GM21619 (cell line): ENCODE measurements around the gene NECTIN1.

Experiments
- ATAC-seq: cut with Tn5 transposase; IDR thresholded peaks from one replicate; pipeline ENCODE4 v1.9.1; 2021; ENCODE audit not compliant: unreplicated experiment

NECTIN1 gene

DNA sequence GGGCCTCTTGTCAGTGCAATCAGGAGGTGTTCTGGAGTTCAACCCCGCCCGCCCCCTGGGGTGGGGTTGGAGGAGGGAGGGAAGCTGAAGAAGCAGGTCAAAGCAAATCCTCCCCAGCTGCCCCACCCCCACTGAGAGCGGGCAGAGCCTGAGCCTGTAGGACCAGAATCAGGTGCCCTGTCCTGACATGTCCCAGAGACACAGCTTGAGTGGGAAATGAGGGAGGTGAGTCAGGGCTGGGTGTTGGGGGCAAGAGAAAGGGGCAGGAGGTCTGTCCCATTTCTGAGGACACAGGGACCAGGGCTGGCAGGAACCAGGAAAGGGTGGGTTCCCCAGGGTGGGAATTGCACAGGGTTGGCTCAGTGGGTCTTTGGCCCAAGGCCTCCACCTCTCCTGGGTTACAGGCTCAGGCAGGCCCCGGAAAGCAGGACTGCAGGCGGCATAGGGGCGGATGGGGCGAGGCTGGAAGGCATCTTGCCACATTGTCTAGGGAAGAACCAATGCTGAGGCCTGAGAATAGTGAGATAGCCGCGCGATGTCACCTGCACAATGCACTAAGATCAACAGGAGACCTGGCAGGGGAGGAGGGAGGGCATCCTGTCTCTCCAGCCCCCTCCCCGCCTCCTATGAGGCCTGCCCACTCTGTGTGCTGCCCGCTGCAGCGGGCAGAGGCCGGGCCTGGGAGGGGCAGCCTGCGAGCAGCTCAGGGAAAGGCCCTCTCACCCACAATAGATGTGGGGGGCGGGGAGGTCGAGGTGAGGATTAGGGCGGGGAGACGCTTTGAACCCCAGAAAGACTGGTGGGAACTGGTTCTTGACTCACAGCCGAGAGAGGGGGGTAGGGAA lies 32.4 kb downstream of the NECTIN1 start:
- ATAC-seq: no peak

DNA sequence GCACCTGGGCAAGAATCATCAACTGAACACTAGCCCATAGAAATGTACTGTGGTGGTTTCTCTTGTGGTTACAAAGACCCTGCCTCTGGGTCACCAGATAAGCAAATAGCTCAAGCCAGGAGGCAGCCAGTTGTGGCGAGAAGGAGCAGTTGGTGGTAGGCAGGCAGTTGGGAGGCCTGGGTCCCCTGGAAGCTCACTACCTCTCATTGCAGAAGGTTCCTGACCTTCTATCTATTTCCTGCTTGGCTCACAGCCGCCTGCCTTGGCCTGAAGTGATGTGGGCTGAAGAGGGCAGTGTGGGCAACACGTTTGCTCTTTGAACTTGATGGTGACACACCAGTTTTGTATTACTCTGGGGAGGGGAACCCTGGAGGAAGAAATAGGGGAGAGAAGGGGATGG lies 34.7 kb downstream of the NECTIN1 start:
- ATAC-seq: no peak

DNA sequence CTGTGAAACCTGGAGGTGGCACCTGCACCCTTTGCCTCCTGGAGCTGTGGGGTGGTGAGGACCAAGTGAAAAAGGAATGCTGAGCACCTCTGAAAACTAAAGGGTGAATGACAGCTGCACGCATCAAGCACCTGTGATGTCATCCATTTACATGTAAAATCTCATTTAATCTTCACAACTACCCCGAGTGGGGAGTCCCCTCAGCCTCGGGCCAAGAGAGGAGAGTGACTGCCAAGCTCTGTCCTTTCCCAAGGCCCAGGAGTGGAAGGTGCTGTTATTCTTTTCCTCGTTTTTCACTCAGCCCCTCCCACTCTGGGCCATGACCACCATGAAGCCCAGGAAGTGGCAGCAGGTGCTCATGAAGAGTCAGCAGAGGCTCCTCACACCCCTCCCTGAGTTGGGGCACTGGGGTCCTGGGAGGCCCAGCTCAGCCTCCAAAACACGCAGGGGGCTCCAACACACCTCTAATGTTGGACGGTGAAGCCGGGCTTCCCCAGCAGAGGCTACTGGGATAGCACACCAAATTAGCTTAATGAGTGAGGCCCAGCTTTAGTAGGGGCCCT lies 35.7 kb downstream of the NECTIN1 start:
- ATAC-seq: no peak

DNA sequence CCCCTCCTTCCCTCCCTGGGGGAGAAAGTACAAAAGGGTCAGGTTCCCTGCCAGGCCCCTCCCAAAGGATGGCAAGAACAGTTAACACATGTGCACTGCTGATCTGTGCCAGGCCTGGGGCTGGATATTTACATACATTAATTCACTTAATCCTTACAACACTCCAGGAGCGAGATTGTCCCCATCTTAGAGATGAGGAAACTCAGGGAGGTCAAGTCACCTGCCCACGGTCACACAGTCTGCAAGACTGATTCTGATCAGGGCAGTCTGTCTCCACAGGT lies 36.5 kb downstream of the NECTIN1 start:
- ATAC-seq: no peak

DNA sequence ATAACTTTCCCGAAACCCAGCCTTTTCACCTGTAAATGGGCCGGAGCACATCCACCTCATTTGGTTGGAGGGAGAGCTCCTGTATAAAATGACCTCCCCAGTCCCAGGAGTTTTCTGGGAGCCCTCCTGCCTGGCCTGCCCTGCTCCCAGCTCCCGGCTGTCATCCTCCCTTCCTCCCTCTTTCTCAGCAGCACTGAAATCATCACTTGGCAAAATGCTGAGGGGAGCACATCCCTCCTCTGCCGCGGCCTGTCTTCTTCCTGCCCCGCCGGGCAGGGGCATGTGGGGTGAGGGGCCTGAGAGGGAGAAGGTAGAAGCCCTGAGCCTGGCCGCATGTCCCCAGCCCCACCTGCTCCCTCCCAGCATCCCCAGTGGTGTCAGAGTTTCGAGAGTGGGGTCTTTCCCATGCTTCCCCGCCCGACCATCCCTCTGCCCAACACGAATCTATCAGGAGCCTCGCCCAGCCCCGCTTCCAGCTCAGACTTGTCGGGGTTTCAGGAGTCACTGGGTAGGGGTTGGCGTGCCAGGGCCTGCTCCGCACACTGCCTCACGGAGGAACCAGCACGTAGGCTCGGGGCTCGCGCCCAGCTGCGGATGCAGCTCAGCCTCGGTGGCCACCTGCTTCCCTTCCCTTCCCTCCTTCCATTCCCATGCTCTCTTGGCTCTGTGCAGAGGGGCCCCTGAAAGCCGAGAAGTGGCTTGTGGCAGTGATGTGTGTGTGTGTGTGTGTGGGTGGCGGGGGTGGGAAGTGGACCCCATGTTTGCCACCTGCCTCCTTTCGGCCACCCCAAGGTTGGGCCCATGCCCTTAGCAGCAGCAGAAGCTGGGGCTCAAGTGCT lies 37.1 kb downstream of the NECTIN1 start:
- no peak for ATAC-seq

DNA sequence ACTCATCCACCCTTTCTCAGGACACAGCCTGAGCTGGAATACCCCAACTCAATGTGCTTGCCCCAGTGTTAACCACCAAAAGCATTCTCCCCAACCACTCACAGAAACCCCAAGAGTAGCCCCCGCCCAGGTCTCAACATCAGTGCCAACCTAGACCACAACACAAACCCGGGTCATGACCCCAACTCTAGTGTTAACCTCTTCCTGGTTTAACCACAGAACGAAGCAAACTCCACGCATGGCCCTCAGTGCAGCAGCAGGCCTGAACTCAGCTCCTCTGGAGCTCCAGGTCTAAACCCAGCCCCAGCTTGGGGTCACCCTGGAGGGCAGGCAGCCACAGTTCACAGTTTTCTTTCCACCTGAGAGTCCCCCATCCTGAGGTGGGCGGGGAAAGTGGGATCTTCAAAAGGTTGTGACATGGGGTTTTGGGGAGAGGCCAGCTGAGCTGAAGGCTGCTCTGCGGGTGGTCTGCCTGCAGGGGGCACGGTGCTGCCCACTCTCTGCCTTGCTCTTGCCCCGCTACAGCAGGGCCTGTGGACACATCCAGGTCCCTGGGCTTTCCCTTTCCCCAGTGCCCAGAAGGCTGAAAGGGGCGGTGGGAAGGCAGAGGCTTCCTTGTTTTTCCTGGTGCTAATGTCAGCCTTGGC lies 37.9 kb downstream of the NECTIN1 start:
- no peak for ATAC-seq

DNA sequence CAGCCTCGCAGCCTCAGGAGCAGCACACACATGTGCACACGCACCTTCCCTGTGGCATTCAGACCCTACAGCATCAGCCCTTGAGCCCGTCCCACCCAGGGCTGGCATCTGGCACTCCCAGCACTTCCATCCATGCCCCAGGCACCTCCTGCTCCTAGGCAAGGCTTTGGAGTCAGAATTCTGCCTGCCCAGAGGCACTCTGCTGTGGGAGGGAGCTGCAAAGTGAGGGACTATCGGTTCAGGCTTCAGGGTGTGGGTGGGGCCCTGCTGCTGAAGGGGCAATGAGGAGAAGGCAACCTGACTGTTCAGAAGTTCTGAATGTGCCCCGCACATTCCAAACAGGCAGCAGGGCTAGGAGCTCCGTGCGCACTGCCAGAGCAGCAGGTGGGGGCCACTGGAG lies 39.7 kb downstream of the NECTIN1 start:
- no peak for ATAC-seq

DNA sequence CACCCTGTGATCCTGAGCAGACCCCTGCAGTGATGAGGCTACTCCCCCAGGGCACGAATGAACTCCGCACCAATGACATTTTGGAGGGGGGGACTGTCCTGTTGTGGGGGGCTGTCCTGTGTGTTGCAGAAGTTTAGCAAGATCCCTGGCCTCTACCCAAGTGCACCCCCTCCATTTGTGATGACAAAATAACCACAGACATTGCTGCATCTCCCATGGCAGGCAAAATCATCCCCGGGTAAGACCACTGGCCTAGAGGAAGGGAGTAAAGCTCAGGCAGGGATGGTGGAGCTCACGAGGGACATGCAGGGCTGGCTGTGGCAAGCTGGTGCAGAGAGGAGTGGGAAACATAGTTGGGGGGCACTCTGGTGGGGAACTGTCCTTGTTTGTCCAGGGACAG lies 40.6 kb downstream of the NECTIN1 start:
- no peak for ATAC-seq

DNA sequence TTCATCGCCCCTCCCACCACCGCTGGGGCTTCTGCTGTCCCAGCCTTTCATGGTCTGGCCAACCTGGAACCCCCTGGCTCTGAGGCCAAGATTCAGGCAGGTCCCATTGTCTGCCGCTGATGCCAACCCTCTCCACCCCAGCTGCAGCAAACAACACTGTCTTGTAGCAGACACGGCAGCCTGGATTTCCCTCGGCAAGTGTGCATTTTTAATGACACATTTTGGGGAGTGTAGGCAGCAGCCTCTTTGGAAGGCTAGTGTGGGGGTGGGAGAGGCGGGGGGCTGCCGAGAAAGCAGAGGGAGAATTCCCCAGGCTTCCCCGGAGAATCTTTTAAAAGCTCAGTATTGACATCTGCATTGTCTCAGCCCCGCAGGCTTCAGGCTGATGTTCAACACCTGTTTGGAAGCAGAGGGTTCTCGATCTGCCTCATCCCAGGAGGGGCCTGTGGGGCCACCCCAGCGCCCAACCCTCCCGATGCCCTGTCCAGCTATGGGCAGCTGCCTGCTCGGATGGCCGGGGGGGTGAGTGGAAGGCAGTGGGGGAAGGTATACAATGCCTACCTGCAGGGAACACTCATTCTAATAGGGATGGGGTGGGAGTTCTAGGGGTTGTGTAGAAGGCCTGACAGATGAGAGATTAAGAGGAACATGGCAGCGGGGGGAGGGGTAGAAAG lies 41.5 kb downstream of the NECTIN1 start:
- no peak for ATAC-seq

DNA sequence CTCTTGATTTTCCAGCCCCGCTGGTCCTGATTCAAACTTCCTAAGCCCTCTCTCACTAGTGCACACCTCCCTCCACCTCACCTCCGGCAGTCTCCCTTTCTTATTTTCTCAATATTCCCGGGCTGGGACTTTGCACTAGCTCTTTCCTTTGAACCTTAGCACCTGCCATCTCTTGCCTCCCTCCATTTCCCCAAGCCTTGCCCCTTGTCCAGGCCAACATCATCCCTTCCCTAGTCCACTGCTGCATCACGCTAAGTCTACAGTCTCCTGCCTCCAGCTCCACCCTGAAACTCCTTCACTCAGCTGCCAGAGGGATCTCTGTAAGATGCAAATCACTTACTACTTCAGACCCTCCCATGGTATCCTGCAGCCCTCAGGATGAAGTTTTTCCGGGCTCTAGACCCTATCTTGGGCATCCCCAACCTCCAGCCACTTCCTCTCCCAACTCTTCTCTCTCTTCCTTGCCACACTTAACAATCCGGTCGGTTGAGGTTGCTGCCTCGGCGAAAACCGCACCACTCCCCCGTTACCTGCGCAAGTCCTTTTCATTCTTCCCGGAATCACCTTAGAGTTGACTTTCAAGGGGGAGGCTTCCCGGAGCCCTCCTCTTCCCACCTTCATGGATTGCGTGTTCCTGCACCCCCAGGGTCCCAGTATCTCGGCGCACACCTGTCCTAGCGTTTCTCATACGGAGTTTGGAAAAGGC lies 42.7 kb downstream of the NECTIN1 start:
- no peak for ATAC-seq

DNA sequence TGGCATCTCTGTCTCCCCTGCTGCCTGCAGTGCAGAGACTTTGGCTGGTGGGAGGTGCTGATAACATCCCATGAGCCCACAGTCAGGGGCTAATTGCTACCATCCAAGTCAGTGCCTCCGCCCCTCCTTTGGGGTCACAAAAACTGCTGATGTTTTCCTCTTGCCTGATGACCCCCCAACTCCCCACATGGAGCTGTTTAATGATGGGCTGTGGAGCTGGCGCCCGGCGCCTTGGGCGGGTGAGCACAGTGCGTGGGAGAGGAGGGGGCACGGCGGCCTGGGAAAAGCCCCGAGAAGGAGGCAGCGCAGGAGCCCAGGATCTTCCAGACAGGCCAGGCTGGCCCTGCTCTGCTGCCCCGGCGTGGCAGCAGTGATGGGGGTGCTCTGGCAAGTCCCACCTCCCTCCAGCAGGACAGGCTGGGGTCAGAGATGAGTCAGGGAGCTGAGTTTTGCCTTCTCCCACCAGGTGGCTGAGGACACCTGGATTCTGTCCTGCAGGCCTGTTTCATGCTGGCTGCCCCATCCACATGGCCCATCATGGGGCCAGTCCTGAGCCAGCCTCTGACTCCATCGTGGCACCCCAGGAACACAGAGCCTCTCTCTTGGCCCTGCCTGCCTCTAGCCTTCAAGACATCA lies 43.8 kb downstream of the NECTIN1 start:
- ATAC-seq: no peak

DNA sequence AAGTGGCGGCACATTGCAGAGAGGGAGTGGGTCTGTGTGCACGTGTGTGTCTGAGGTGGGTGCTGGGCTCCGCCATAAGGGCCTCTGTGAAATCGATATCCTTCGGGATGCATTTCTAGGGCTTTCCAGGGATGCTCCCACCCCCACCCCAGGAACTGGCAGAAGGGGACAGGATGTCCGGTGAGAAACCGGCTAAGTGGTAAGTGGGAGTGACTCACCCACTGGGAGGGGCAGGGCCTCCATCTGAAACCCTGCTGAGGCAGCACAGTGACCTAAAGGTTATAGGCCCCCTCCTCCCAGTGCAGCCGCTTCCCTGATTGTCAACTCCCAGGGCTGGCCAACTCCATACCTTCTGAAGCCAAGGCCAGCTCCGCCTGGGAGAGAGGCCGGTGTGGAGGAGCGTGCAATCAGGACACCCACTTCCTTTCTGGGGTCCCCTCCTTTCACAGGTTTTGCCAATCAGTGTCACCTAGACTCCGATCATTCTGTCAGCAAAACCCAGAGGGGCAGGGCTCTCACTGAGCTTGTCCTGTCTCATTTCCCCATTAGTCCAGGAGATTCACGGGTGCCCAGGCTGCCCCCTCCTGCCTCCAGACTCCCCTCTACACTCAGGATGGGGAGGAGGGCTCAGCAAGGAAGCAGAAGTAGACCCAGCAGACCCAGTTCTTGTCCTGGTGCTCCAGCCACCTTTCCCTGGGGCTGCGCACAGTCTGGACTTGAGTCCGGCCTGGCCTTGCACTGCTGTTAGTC lies 44.5 kb downstream of the NECTIN1 start:
- ATAC-seq: no peak

DNA sequence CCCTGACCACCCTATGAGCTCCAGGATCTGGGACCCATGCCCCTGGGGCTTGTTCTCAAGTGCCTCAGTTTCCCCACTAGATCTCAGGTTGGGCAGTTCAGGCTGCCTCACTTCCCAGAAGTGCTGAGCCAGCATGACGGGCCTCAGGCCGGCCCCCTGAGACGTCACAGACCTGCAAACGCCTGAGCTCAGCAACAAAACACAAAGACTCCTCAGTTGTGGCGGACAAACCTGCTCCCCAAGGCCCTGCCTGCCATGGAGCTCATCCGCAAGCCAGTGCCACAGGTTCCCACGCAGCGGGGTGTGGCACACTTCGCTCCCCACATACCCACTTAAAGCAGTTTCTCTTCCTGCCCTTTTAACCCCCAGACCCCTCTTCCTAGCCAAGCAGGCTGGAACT lies 45.2 kb downstream of the NECTIN1 start:
- no peak for ATAC-seq

DNA sequence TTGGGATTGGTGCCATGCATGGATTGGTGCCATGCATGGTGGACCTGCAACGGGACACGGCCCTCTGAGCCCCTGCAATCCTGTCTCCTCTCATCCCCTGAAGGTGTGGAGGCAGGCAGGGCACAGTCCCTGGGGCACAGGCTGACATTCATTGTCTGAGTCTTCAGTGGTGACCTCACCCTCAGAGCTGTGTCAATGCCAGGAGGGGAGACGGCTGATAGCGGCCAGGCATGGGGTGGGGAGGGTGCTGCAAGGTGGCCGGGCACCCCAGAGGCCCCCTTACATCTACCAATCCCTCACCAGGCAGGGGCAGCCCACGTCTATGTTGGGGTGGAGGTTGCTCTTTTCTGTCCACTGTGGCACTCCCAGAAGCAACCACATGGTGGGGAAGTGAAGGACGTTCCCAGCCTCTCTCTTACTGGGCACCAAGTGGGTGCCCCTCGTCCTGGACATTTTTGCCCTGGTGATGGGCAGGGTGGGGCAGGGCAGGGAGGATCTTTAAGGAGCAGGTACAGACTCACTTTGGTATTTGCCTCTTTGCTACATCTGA lies 47.6 kb downstream of the NECTIN1 start:
- ATAC-seq: no peak

DNA sequence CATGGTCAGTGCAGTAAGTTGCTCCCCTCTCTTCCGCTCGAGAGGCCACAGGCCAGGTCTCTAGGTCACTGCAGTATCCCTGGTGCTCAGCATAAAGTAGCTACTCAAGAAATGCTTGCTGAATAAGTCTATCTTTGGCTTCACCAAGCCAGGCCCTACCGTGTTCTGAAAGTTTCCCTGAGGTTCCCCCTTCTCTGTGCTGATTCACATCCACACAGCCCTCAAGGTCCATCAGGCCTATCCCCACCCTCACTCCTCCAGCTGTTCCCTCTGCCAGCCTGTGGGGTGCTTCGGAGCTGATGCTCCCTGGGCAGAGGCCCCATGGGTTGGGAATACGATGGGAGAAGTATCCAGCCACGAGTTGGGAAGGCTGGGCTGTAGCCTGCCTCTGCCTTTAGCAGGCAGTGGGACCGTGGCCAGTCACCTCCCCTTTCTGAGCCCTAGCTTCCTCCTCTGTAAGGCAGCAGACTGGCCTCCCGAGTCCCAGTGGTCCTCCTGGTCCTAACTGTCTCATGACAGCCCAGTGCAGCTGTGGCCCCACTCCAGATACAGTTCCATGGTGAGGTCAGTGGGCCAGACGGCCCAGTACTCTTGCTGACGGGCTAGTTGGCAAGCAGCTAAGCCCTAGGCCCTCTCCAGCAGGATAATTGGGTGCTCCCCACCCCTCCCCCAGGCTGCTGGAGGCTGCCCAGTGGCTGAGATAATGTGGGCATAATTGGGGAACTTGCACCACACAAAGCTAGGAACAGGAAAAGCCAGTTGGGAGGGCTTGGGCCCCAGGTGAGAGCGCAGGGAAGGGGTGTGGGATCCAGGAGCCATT lies 48.2 kb downstream of the NECTIN1 start:
- ATAC-seq: no peak

DNA sequence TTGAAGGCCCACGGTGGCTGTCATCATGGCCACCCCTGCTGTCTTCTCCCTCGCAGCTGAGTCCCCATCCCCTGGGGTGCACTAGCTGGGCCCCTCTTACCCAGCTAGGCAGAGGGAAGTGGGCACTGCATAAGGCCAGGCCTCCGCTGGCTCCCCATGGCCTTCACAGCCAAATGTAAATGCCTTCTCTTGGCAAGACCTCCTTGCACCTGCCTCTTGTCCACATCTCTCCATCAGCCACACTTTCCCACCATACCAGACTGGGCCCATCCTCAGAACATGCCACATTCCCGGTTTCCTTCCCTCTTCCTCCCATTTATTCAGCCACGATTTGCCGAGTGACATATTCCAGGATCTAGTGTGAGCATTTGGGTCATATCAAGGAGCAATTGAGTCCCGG lies 49.7 kb downstream of the NECTIN1 start:
- ATAC-seq: no peak

DNA sequence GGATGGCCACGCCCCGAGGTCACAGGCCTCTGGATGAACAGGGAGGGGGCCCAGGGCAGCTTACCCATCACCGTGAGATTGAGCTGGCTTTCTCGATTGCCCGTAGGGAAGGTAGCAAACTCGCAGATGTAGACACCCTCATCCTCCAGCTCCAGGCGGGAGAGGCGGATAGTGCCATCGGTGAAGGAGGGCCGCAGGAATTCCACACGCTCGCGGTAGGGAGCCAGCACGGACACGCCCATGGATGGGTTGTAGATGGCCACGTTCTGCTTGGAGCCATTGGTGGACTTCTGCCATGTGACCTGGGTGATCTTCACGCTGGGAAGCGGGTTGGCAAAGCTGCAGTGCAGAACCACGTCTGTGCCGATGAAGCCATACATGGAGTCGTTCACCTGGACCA lies 50.6 kb downstream of the NECTIN1 start:
- no peak for ATAC-seq

DNA sequence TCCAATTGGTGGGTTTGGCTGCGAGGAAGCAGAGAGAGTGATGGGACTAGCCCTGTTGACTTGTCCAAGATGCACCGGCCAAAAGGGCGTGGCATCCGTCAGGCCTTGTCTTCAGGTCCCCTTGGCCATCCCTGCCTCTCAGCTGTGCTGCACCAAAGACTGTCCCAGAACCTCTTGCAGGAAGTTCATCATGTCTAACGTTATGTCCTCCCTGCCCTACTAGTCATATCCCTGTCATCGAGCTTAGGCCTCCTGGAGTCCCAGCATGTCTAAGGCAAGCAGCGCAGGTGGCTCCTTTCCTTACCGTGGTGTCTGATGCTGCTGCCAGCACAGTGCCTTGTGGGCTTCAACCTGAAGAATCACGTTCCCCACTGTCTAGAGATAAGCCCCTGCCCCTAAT lies 51.2 kb downstream of the NECTIN1 start:
- no peak for ATAC-seq
